Panc1 (cell line): ENCODE results near the gene PMPCB. TPM values are rescaled to one million over a fixed set of nuclear protein-coding genes. Genes with fewer than 3 reads are reported as not detected.
"Not testable (repeated sequence)": the region's sequence is repeated elsewhere in the genome, so short reads cannot be mapped to it uniquely, and the experiment has no call there.

Experiments
- ATAC-seq: fragments of 200-7000 bp; cut with Tn5 transposase; 2 replicates; pipeline ENCODE4 v1.9.1; 2020; ENCODE audit warnings: mild to moderate bottlenecking, moderate library complexity
- Bru-seq: library from RNA; stranded (reverse); fragments of 400-500 nt; gene quantifications from one replicate; lab custom pipeline; 2021; lab: Mats Ljungman, UMichigan
- BruChase-seq, 2 experiments: library from RNA; stranded (reverse); fragments of 400-500 nt; gene quantifications; one replicate each; lab custom pipeline; 2021; lab: Mats Ljungman, UMichigan
- BruUV-seq: library from RNA; stranded (reverse); fragments of 400-500 nt; replicated peaks from 2 replicates; lab custom pipeline; 2021; lab: Mats Ljungman, UMichigan
- CTCF ChIA-PET: fragments of 300-600 bp; sonication (Branson Sonifier 250); formaldehyde crosslinking; loops from one replicate; lab custom pipeline; 2022; ENCODE audit warnings: antibody characterized with exemption; lab: Charles Lee
- POLR2A ChIA-PET: fragments of 300-600 bp; sonication (Branson Sonifier 250); formaldehyde crosslinking; loops from one replicate; lab custom pipeline; 2022; ENCODE audit warnings: antibody characterized with exemption; lab: Charles Lee
- DNase-seq: peaks from one replicate; pipeline ENCODE4 v3.0.0-alpha.2; 2010; ENCODE audit warnings: low read depth, low spot score
- H3K27ac ChIP-seq: 2 replicates; pipeline ENCODE4 v1.5.1; 2011; ENCODE audit warnings: mild to moderate bottlenecking, low read length, inconsistent platforms
- H3K27me3 ChIP-seq: fragments of 200-500 bp; sonication (Bioruptor generic); 2 replicates; pipeline ENCODE4 v1.6.0; 2014; ENCODE audit warnings: low read length, inconsistent platforms; ENCODE audit not compliant: control insufficient read depth, insufficient read depth
- H3K36me3 ChIP-seq: fragments of 200-500 bp; sonication (Bioruptor generic); 2 replicates; pipeline ENCODE4 v1.5.1; 2014; ENCODE audit warnings: inconsistent platforms, mild to moderate bottlenecking, low read length, moderate library complexity; ENCODE audit not compliant: control insufficient read depth, insufficient read depth
- H3K4me1 ChIP-seq: 2 replicates; pipeline ENCODE4 v1.5.1; 2011; ENCODE audit warnings: inconsistent platforms, mild to moderate bottlenecking, low read length, moderate library complexity; ENCODE audit not compliant: control insufficient read depth, insufficient read depth
- H3K4me3 ChIP-seq, 2 experiments: 2 replicates each; pipeline ENCODE4 v1.5.1; 2011 to 2012; ENCODE audit warnings: low read depth in 2 of 2, low read length in 2 of 2, mild to moderate bottlenecking in 2 of 2, inconsistent platforms in 1 of 2, moderate library complexity in 1 of 2
- H3K9me3 ChIP-seq: fragments of 200-500 bp; sonication (Bioruptor generic); 2 replicates; pipeline ENCODE4 v1.5.1; 2014; ENCODE audit warnings: low read depth, mild to moderate bottlenecking, inconsistent platforms, low read length, moderate library complexity; ENCODE audit not compliant: control insufficient read depth, insufficient read depth
- POLR2AphosphoS5 ChIP-seq: IDR thresholded peaks from 2 replicates; pipeline ENCODE4 v1.6.1; 2012; ENCODE audit warnings: mild to moderate bottlenecking, low read depth, low read length, moderate library complexity
- TCF7L2 ChIP-seq: IDR thresholded peaks from 2 replicates; pipeline ENCODE4 v1.6.1; 2011; ENCODE audit warnings: mild to moderate bottlenecking, low read depth, low read length, inconsistent platforms
- in situ Hi-C: cut with HindIII; loops from 2 replicates; pipeline ENCODE4 v1.10.0; 2016; ENCODE audit warnings: low sequenced_read_pairs, low pct_unique_long_range_greater_than_20kb
- intact Hi-C: fragments of 100-400 bp; cut with micrococcal nuclease; formaldehyde crosslinking; loops from one replicate; pipeline ENCODE4 v1.10.0; 2022; ENCODE audit not compliant: unreplicated experiment
- long read RNA-seq: library from polyadenylated mRNA; unstranded; transcript quantifications from one replicate; pipeline ENCODE4 v2.0.0, GENCODE V29; 2021; ENCODE audit not compliant: unreplicated experiment
- polyA plus RNA-seq: library from polyadenylated mRNA; unstranded; fragments of >200 nt; gene quantifications from one replicate; pipeline ENCODE4 v1.2.1, GENCODE V29; 2012; ENCODE audit warnings: missing spikeins; ENCODE audit not compliant: insufficient read length
- total RNA-seq: library from RNA; stranded (reverse); gene quantifications from one replicate; pipeline ENCODE4 v1.2.1, GENCODE V29; 2021; ENCODE audit not compliant: unreplicated experiment
- TF ChIP-seq, protein P1 (sequence below): fragments of 450-650 bp; IDR thresholded peaks from 2 replicates; pipeline ENCODE4 v1.5.1; 2017; ENCODE audit warnings: mild to moderate bottlenecking

PMPCB gene, protein sequence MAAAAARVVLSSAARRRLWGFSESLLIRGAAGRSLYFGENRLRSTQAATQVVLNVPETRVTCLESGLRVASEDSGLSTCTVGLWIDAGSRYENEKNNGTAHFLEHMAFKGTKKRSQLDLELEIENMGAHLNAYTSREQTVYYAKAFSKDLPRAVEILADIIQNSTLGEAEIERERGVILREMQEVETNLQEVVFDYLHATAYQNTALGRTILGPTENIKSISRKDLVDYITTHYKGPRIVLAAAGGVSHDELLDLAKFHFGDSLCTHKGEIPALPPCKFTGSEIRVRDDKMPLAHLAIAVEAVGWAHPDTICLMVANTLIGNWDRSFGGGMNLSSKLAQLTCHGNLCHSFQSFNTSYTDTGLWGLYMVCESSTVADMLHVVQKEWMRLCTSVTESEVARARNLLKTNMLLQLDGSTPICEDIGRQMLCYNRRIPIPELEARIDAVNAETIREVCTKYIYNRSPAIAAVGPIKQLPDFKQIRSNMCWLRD
- total RNA-seq (61.1 TPM), Bru-seq, nascent RNA (percentile 94 among the genes with signal in this experiment), BruChase-seq, experiment 1, labeled RNA remaining after a 2-hour chase (percentile 86 among the genes with signal in this experiment), BruChase-seq, experiment 2, labeled RNA remaining after a 6-hour chase (percentile 89 among the genes with signal in this experiment)
- 43.1 TPM for polyA plus RNA-seq
- long read RNA-seq, transcript PMPCB-202 (12 exons, 1,714 nt) = minor isoform, 10 of 89 reads
- long read RNA-seq, transcript PMPCB-201 (13 exons, 2,472 nt) = major isoform, 42 of 89 reads
- long read RNA-seq, partial matches to known transcripts = 27 of 89 reads
- long read RNA-seq, other reads (novel, unspliced or antisense) = 8 of 89 reads

DNA sequence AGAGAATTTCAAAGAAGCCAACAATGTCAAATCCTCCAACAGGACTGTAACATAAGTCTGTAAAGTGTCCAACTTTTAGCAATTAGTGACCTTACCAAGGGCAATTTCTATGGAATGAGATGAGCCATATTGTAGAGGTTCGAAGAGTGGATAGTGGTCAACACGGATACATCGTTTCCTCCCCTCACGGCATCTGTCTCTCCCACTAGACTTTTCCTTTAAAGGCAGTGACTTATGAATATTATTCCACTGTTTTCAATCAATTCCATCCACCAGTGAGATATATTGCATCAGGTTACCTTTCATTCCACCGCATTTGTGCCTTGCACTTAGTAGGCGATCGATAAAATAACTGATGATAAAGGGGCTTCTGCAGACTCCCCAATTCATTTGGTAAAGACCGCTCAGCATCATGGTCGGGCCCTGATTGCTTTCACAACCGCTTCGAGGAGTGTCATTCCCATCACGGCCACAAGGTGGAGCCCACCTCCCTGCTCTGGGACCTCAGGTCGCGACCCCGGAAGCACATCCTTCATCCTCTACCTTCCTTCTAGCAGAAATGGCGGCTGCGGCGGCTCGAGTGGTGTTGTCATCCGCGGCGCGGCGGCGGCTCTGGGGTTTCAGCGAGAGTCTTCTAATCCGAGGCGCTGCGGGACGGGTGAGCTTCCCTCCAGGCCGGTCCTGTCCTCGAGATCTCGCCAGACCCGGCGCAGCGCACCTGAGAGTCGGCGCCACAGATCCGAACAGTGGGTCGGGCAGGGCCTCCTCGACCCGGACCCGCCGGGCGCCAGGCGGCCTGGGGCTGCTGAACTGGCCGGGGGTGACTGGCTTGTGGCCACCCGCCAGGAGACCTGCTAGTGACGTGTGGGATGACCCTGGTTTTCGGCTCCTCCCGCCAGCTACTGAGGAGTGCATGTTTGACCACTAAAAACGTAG is at the start of gene PMPCB:
PMPCB (plus strand) TSS at position 535 of the 936 bp plus-strand sequence; CDS start at position 560, 25 bp downstream.
- no peaks in the 10 kb centered on the region for H3K9me3 ChIP-seq
- in situ Hi-C loops (no loop called here), intact Hi-C loops (loop anchor here (1.0 kb wide), 1 partner anchor 110 kb away; no protein-coding TSS in a partner anchor)
- POLR2A ChIA-PET = no interaction called here
- CTCF ChIA-PET = interaction anchor here (0.6 kb wide), 1 partner anchor 24 kb away, joined by 4 read pairs; no protein-coding TSS in a partner anchor
- peaks cover 16% of the 10 kb centered on the region for H3K4me1 ChIP-seq
- H3K36me3 ChIP-seq = peaks cover 16% of the 10 kb centered on the region
- no peaks in the 10 kb centered on the region; the same call in 1 of the 2 replicates for H3K27me3 ChIP-seq
- BruUV-seq = no TSS peak
- DNase-seq = peak; percentile 83
- peak within 1 kb of the TSS; percentile 83 for H3K27ac ChIP-seq
- H3K4me3 ChIP-seq = peak within 1 kb of the TSS; percentile 81 to 85
- ATAC-seq = peak; percentile 96
- TF ChIP-seq, protein P1, sequence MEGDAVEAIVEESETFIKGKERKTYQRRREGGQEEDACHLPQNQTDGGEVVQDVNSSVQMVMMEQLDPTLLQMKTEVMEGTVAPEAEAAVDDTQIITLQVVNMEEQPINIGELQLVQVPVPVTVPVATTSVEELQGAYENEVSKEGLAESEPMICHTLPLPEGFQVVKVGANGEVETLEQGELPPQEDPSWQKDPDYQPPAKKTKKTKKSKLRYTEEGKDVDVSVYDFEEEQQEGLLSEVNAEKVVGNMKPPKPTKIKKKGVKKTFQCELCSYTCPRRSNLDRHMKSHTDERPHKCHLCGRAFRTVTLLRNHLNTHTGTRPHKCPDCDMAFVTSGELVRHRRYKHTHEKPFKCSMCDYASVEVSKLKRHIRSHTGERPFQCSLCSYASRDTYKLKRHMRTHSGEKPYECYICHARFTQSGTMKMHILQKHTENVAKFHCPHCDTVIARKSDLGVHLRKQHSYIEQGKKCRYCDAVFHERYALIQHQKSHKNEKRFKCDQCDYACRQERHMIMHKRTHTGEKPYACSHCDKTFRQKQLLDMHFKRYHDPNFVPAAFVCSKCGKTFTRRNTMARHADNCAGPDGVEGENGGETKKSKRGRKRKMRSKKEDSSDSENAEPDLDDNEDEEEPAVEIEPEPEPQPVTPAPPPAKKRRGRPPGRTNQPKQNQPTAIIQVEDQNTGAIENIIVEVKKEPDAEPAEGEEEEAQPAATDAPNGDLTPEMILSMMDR = peak; percentile 97
- TF ChIP-seq TCF7L2 = no peak
- TF ChIP-seq POLR2AphosphoS5 = peak; percentile 87

DNA sequence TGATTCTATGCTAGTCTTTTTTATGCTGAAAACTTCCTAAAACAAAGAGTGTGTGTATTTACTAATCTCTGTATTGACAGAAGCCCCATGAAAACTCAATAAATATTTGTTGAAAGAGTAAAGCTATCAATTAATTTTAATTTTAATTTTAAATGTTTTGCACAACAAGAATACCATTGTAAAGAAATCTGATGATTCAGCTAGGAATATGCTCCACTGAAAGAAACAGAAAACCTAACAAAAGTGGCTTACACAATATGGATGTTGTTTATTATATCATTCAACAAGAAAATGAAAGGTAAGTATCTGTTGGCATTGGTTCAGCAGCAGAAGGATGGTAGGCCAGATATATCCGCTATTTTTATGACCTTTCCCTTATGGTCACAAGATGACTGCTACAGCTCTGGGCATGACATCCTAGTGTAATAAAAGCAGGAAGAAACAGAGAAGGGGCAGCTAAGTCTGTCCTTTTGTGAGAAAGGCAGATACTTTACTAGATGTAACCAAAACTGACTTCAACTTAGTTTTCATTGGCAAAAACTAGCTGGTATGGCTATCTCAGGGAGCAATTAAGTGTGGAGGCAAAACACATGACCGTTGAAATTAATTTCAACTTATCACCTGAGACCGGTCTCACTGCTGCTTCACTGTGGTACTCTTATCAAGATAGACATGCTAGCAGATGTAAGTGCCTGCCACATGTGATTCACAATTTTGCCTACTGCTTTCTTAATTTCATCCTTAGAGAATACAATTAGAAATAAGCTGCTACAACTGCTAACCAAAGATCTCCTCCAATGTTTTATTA is 43.3 kb upstream of the PMPCB start:
- CTCF ChIA-PET, intact Hi-C loops, in situ Hi-C loops, ATAC-seq, H3K36me3 ChIP-seq, H3K9me3 ChIP-seq, DNase-seq, POLR2A ChIA-PET, H3K27ac ChIP-seq, H3K27me3 ChIP-seq, H3K4me3 ChIP-seq, BruUV-seq, H3K4me1 ChIP-seq: not testable (repeated sequence)

DNA sequence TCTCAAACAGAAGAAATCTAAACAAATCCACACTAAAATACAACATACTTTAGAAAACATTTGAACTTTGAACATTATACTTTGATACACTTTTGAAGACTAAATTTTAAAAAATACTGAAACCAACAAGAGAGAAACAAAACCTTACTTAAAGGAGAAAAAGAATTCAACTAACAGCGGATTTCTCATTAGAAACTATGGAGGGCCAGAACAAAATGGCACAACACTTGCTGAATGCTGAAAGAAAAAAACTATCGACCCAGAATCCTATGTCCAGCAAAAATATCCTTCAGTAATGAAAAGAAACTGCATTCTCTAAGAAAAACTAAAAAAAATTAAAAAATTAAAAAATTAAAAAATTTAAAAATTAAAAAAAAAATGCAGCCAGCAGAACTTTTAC is 33.2 kb upstream of the PMPCB start:
- H3K27me3 ChIP-seq, H3K36me3 ChIP-seq, ATAC-seq, H3K27ac ChIP-seq, H3K4me1 ChIP-seq, DNase-seq, H3K4me3 ChIP-seq, intact Hi-C loops, in situ Hi-C loops, CTCF ChIA-PET, H3K9me3 ChIP-seq, POLR2A ChIA-PET, BruUV-seq: not testable (repeated sequence)

DNA sequence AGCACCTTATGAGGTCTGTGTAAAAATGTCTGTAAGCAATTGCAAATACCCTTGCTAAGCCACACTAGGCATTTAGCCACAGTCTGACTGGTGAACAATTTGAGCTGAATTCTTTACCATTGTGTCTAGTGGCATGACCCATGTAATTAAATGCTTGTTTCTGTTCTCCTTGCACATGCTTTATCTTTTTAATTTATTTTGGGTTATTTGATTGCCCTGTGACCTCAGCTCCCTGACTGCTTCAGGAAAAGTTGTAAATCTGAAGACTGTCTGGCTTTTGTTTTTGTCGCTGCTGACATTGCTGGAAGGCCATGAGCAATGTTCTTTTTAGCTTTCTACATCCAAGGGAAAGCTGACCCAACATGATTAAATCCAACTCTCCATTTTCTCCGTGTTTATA is 31.0 kb upstream of the PMPCB start:
- H3K27me3 ChIP-seq, H3K27ac ChIP-seq, intact Hi-C loops, in situ Hi-C loops, POLR2A ChIA-PET, BruUV-seq, DNase-seq, H3K9me3 ChIP-seq, H3K4me1 ChIP-seq, H3K4me3 ChIP-seq, H3K36me3 ChIP-seq, ATAC-seq, CTCF ChIA-PET: not testable (repeated sequence)

DNA sequence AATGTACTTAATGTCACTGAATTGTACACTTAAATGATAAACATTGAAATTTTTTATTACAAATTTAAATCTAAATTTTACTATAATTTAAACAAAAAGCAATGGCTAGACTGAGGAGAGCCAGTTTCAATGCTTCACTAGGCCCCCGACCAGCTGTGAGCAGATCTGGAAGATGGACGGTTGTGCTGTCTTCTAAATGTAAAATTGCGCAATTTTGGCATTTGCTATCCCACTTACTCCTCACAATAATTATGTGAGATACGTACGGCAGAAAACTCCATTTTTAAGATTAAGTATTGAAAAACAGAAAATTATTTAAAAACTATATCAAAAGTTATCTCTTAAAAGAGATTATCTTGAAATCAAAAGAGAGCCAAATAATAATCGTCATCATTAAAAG is 23.9 kb upstream of the PMPCB start:
- H3K27ac ChIP-seq, BruUV-seq, POLR2A ChIA-PET, ATAC-seq, H3K4me1 ChIP-seq, DNase-seq, H3K9me3 ChIP-seq, H3K27me3 ChIP-seq, in situ Hi-C loops, H3K36me3 ChIP-seq, CTCF ChIA-PET, H3K4me3 ChIP-seq, intact Hi-C loops: not testable (repeated sequence)
